Neural cell (in vitro differentiated cells): ENCODE data around the gene APIP. TPM values are rescaled to one million over a fixed set of nuclear protein-coding genes. Genes with fewer than 3 reads are reported as not detected.

Experiments used
- H2AFZ ChIP-seq: fragments of 200-600, 300-800 bp; sonication (generic), shearing (Covaris generic); 2 replicates; pipeline ENCODE4 v1.6.0; 2014; ENCODE audit warnings: low read depth, mild to moderate bottlenecking, antibody characterized with exemption, low read length, moderate library complexity
- H3F3A ChIP-seq: fragments of 200-600 bp; shearing (Covaris generic); 2 replicates; pipeline ENCODE4 v1.6.1; 2016; ENCODE audit warnings: mild to moderate bottlenecking, moderate library complexity, mixed read lengths, antibody characterized with exemption, low read length; ENCODE audit not compliant: insufficient read depth, poor library complexity, severe bottlenecking
- H3K27ac ChIP-seq: fragments of 200-600, 300-800 bp; sonication (generic), shearing (Covaris generic); 2 replicates; pipeline ENCODE4 v1.5.1; 2014; ENCODE audit warnings: mild to moderate bottlenecking, low read length, moderate library complexity
- H3K27me3 ChIP-seq: fragments of 300-800, 200-600 bp; sonication (generic), shearing (Covaris generic); 2 replicates; pipeline ENCODE4 v1.6.0; 2014; ENCODE audit warnings: mild to moderate bottlenecking, low read depth, low read length, moderate library complexity; ENCODE audit not compliant: insufficient read depth
- H3K36me3 ChIP-seq: fragments of 300-800, 200-600 bp; sonication (generic), shearing (Covaris generic); 2 replicates; pipeline ENCODE4 v1.5.1; 2014; ENCODE audit warnings: mild to moderate bottlenecking, antibody characterized with exemption, low read length, moderate library complexity; ENCODE audit not compliant: insufficient read depth
- H3K4me2 ChIP-seq: fragments of 300-800, 200-600 bp; sonication (generic), shearing (Covaris generic); 2 replicates; pipeline ENCODE4 v1.6.0; 2014; ENCODE audit warnings: mild to moderate bottlenecking, low read length
- H3K4me3 ChIP-seq: fragments of 300-800, 200-600 bp; sonication (generic), shearing (Covaris generic); 2 replicates; pipeline ENCODE4 v1.5.1; 2014; ENCODE audit warnings: mild to moderate bottlenecking, low read length, moderate library complexity
- H3K79me2 ChIP-seq: fragments of 200-600 bp; shearing (Covaris generic); replicated peaks from 2 replicates; pipeline ENCODE4 v1.6.0; 2014; ENCODE audit warnings: mild to moderate bottlenecking, low read length, moderate library complexity; ENCODE audit not compliant: insufficient read depth
- H3K9ac ChIP-seq: fragments of 300-800, 200-600 bp; sonication (generic), shearing (Covaris generic); 2 replicates; pipeline ENCODE4 v1.6.1; 2016; ENCODE audit warnings: mild to moderate bottlenecking, low read length, mixed read lengths
- H3K9me2 ChIP-seq: fragments of 200-600 bp; shearing (Covaris generic); 2 replicates; pipeline ENCODE4 v1.6.1; 2016; ENCODE audit warnings: mild to moderate bottlenecking, low read length, mixed read lengths; ENCODE audit not compliant: insufficient read depth
- H3K9me3 ChIP-seq: fragments of 200-600, 300-800 bp; sonication (generic), shearing (Covaris generic); 2 replicates; pipeline ENCODE4 v1.6.1; 2016; ENCODE audit warnings: mild to moderate bottlenecking, mixed run types, low read length, moderate library complexity, mixed read lengths
- H4K20me1 ChIP-seq: fragments of 200-600 bp; shearing (Covaris generic); 2 replicates; pipeline ENCODE4 v1.6.1; 2016; ENCODE audit warnings: mild to moderate bottlenecking, mixed run types; ENCODE audit not compliant: insufficient read depth
- CTCF ChIP-seq: fragments of 450-650 bp; IDR thresholded peaks from 2 replicates; pipeline ENCODE4 v1.5.1; 2014; ENCODE audit warnings: antibody characterized with exemption, mild to moderate bottlenecking, moderate library complexity; ENCODE audit not compliant: poor library complexity, severe bottlenecking
- EP300 ChIP-seq: fragments of 450-650 bp; conservative IDR thresholded peaks from 2 replicates; pipeline ENCODE4 v1.6.1; 2014; ENCODE audit warnings: antibody characterized with exemption, mild to moderate bottlenecking, moderate library complexity; ENCODE audit not compliant: poor library complexity, severe bottlenecking
- EZH2 ChIP-seq: fragments of 200-600, 300-800 bp; shearing (Covaris generic), sonication (generic); IDR thresholded peaks from 2 replicates; pipeline ENCODE4 v1.6.1; 2014; ENCODE audit warnings: antibody characterized with exemption, low read length, borderline replicate concordance, mild to moderate bottlenecking; ENCODE audit not compliant: insufficient read depth, poor library complexity, severe bottlenecking
- MXI1 ChIP-seq: fragments of 450-650 bp; conservative IDR thresholded peaks from 2 replicates; pipeline ENCODE4 v1.6.1; 2014; ENCODE audit warnings: antibody characterized with exemption, mild to moderate bottlenecking; ENCODE audit not compliant: poor library complexity, severe bottlenecking
- POLR2AphosphoS5 ChIP-seq: IDR thresholded peaks from 2 replicates; pipeline ENCODE4 v1.6.1; 2012
- RAD21 ChIP-seq: fragments of 450-650 bp; conservative IDR thresholded peaks from 2 replicates; pipeline ENCODE4 v1.6.1; 2014; ENCODE audit warnings: antibody characterized with exemption, mild to moderate bottlenecking, moderate library complexity
- REST ChIP-seq: IDR thresholded peaks from 2 replicates; pipeline ENCODE4 v1.6.1; 2012; ENCODE audit warnings: borderline replicate concordance
- SMC3 ChIP-seq: fragments of 450-650 bp; conservative IDR thresholded peaks from 2 replicates; pipeline ENCODE4 v1.6.1; 2014; ENCODE audit warnings: antibody characterized with exemption, mild to moderate bottlenecking, moderate library complexity; ENCODE audit not compliant: poor library complexity
- TAF1 ChIP-seq: IDR thresholded peaks from 2 replicates; pipeline ENCODE4 v1.6.1; 2012; ENCODE audit warnings: low read depth
- polyA plus RNA-seq: library from polyadenylated mRNA; depleted of rRNA; stranded (reverse); fragments of >200 nt; gene quantifications from 2 replicates; pipeline ENCODE4 v1.2.3, GENCODE V29; 2014

The APIP gene
- polyA plus RNA-seq, 1 donor from 2014 or later = 45.9 TPM

- Histone ChIP-seq H3K9me3 (peaks cover 11% of the 10 kb centered on the region), H3K9me2 (no peaks in the 10 kb centered on the region), H3K27me3 (no peaks in the 10 kb centered on the region), H3K79me2 (peaks cover 5% of the 10 kb centered on the region), H3K9ac (no peak overlapping the region), H3F3A (no peaks in the 10 kb centered on the region), H2AFZ (no peak overlapping the region), H3K4me3 (no peak overlapping the region), H3K27ac (no peak overlapping the region), H4K20me1 (no peaks in the 10 kb centered on the region), H3K36me3 (no peaks in the 10 kb centered on the region), H3K4me2 (no peak overlapping the region)
- TF ChIP-seq EZH2 = no peak
- no peak for TF ChIP-seq EP300
- TF ChIP-seq POLR2AphosphoS5 = no peak
- no peak for TF ChIP-seq SMC3
- no peak for TF ChIP-seq RAD21
- TF ChIP-seq REST = no peak
- TF ChIP-seq CTCF = no peak
- TF ChIP-seq TAF1 = no peak
- no peak for TF ChIP-seq MXI1
Observed at GRCh38 chr11:34899633-34900016, 16.6 kb downstream of the APIP start.

GRCh38 chr11:34898474-34898873 is 17.7 kb downstream of the APIP start:
- peaks cover 11% of the 10 kb centered on the region for H3K9me3 ChIP-seq
- no peak overlapping the region for H3K9ac ChIP-seq
- H3K79me2 ChIP-seq = peaks cover 5% of the 10 kb centered on the region
- H3K27ac ChIP-seq = no peak overlapping the region
- no peaks in the 10 kb centered on the region for H3K36me3 ChIP-seq
- H3K4me2 ChIP-seq = no peak overlapping the region
- H3K27me3 ChIP-seq = no peaks in the 10 kb centered on the region
- TF ChIP-seq TAF1 = no peak
- TF ChIP-seq CTCF = no peak
- no peak for TF ChIP-seq EP300
- TF ChIP-seq REST = no peak
- no peak for TF ChIP-seq POLR2AphosphoS5
- TF ChIP-seq SMC3 = no peak
- no peak for TF ChIP-seq EZH2
- no peak for TF ChIP-seq MXI1
- TF ChIP-seq RAD21 = no peak
- H3F3A ChIP-seq = no peaks in the 10 kb centered on the region
- H4K20me1 ChIP-seq = no peaks in the 10 kb centered on the region
- H3K4me3 ChIP-seq = no peak overlapping the region
- H2AFZ ChIP-seq = no peak overlapping the region
- H3K9me2 ChIP-seq = no peaks in the 10 kb centered on the region
